Skin epidermis (tissue), 12 donors: ENCODE data around the gene CALM1.

ENCODE experiments used
- H3K27ac ChIP-seq, 21 experiments: fragments of 200-600 bp; sonication (generic) in 11 of 21; one replicate each; pipeline ENCODE4 v1.5.0; 2020; ENCODE audit warnings: mild to moderate bottlenecking in 3 of 21, inconsistent platforms in 2 of 21, moderate library complexity in 2 of 21
- H3K4me3 ChIP-seq, 7 experiments: fragments of 200-600 bp; sonication (generic) in 2 of 7; one replicate each; pipeline ENCODE4 v1.5.0; 2020; ENCODE audit warnings: inconsistent platforms in 2 of 7, mild to moderate bottlenecking in 2 of 7, moderate library complexity in 1 of 7

Gene CALM1

DNA sequence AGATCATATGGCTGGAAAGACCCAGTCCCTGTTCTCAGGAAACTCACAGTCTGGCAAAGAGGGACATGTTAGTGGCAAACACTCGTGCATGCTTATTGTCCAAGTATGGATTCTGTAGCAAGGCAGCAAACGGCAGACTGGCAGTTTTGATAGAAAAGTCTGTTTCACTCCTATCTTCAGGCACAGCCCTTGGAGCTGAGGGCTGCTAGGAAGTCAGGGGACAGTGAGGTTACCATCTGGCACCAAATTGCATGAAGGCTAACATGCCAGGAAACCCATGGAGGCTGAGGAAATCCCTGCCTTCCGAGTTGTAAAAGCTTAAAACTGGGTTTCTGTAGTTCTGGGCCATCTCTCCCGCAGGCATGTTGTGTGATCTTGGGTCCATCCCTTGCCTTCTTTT, 32.9 kb downstream of the CALM1 start:
- H3K4me3 ChIP-seq: no peak overlapping the region
- peak overlapping the region in 1 of 21 experiments; percentile 34 for H3K27ac ChIP-seq

- H3K27ac ChIP-seq: no peak overlapping the region
Observed at GRCh38 chr14:90434370-90435020, 37.7 kb downstream of the CALM1 start.

DNA sequence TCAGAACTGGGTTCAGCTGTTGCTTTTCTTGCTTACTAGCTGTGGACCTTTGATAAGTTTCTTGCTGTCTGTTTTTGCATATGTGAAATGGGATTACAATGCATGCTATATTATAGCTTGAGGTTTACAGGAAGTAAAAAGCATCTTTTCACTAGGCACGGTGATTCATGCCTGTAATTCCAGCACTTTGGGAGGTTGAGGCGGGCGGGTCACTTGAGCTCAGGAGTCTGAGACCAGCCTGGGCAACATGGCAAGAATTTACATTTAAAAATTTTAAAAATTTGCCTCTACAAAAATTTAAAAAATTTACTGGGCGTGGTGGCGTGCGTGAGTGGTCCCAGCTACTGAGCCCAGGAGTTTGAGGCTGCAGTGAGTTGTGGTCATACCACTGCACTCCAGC, 42.0 kb downstream of the CALM1 start:
- Histone ChIP-seq H3K27ac (no peak overlapping the region), H3K4me3 (no peak overlapping the region)

More at GRCh38 chr14:90434370-90435020, 37.7 kb downstream of the CALM1 start:
- H3K4me3 ChIP-seq: no peak overlapping the region

DNA sequence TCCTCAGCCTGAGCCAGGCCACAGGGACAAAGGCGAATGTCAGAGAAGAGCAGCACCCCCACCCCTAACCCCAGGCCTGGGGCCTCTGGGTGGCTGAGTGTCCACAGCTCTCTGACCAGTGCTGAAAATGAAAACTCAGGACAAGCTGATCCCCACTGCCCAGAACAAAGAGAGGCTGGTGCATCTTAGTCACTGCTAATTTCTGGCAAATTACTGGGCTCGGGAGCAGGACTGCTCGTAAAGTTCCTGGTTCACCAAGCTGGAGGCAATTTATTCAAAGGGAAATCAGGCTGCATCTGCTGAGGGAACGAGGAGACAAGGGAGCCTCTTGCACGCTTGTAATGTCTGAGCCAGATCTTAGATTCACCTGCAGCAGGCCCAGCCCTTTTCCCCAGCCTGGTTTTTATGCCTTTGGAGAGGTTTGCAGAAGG, 43.2 kb downstream of the CALM1 start:
- peak overlapping the region in 1 of 21 experiments; percentile 20 for H3K27ac ChIP-seq
- H3K4me3 ChIP-seq: no peak overlapping the region

DNA sequence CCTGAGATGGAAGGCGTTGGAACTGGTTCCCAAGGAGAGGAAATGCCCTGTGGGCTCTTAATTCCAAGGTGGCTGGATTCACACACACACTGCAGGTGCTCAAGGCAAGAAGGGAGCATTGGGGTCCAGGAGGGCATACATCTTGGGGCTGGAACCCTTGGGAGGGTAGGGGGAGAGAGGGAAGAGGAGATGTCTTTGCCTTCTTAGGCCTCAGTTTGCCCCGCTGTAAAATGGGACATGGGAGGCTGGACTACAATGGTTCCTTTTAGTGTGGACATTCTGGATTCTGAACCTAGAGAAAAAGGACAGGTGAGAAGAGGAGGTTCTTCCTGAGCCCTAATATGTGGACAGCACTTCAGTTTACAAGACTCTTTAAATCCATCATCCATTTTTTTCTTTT, 43.8 kb downstream of the CALM1 start:
- Histone ChIP-seq H3K27ac (no peak overlapping the region), H3K4me3 (no peak overlapping the region)

- no peak overlapping the region for H3K4me3 ChIP-seq
- peak overlapping the region in 1 of 21 experiments; percentile 77 for H3K27ac ChIP-seq
Observed at GRCh38 chr14:90442388-90442787, 45.6 kb downstream of the CALM1 start.

DNA sequence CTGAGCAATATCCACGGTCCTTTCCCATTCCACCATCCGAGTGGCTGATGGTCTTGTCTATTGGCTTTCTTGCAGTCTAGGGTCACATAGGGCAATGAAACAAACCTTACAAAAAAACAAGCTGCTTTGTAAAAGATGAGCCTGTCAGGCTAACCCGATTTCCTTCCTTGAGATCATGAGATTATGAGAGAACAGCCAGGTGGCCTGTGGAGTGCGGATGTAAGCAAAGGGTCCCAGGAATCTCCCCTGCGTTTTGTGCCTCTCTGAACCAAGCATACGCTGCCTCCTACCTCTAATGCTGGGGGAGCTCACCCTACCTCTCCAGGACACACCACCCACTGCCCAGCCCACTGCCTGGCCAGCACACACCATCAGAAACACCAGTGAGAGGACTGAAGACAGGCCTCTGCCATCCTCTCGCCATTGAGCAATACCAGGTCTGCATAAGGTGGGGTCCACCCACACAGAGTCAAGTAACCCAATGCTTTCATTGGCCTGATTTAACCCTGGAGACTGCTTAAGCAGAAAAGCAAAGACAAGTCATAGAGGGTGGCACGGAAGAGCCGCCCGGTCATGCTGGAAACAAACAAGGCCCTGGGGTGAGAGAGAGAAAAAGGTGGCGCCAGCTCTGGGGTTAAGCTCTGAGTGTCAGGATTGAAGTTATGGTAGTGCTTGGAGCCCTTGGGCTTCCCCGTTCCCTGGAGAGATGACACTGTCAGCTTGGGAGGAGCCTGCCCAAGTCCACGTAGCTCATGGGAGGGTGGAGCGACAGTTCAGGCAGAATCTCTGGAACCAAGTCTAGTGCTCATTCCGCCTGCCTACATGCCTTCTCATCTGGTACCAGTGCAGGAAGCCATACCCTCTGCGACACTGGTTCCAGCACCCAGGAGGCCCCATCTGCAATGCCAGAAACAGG, 46.6 kb downstream of the CALM1 start:
- H3K4me3 ChIP-seq: no peak overlapping the region
- H3K27ac ChIP-seq: peak overlapping the region in 19 of 21 experiments; percentile 18 to 80 (median 62)

- Histone ChIP-seq H3K4me3 (no peak overlapping the region), H3K27ac (peak overlapping the region in 17 of 21 experiments; percentile 29 to 80 (median 63))
Observed at GRCh38 chr14:90444077-90444696, 47.4 kb downstream of the CALM1 start.

- peak overlapping the region in 10 of 21 experiments; percentile 33 to 78 (median 54) for H3K27ac ChIP-seq
- H3K4me3 ChIP-seq: no peak overlapping the region
Observed at GRCh38 chr14:90445011-90445410, 48.2 kb downstream of the CALM1 start.

- Histone ChIP-seq H3K27ac (no peak overlapping the region), H3K4me3 (no peak overlapping the region)
Observed at GRCh38 chr14:90446405-90446804, 49.6 kb downstream of the CALM1 start.

DNA sequence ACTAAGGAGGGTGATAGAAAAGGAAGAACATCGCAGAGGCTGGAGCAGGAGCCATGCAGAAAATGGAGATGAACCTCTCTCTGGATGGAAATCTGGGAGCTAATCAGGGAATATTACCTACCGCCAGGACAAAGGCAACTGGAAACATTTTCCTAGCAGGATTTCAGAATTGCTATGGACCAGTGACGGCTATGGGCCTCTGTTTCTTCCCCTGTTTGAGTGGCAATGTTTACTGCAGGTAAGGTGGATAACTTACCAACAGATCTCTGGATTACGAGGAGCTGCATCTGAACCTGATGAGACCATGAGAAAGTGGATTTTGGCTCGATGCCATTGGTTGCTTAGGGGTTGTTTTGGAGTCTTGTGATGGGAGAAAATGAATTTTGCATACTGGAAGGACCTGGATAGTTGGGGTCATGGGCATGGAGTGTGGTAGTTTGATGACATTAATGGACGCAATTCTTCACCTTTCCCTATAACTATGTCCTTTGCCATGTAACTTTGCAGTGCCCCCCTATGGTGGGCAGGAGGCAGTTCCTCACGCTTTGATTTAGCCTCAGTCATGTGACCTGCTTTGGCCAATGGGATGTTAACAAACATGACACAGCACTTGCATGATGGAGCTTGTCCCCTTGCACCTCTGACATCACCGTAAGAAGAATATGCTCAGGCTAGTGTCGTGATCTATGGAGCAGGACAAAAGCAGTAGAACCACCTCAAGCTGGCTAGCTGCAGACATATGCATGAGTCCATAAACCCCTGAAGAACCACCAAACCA, 51.1 kb downstream of the CALM1 start:
- Histone ChIP-seq H3K27ac (no peak overlapping the region), H3K4me3 (no peak overlapping the region)

- no peak overlapping the region for H3K4me3 ChIP-seq
- H3K27ac ChIP-seq: no peak overlapping the region
Observed at GRCh38 chr14:90449411-90449810, 52.6 kb downstream of the CALM1 start.

DNA sequence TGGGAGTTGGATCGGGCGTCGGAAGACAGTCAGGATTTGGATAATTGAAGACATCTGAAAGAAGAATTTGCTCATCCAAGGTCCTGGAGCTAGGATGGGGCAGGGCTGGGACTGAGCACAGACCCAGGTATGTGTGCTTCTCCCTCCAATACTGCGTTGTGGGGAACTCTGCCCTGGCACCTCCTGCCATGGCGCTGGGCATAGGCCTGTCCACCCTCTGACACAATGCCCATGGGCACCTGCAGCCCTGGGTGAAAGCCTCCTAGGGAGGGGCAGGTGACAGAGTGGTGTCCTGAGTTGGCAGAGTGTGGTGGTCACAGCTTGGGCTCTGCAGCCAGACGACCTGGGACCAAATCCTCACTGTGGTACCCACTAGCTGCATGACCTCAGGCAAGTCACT, 53.3 kb downstream of the CALM1 start:
- H3K4me3 ChIP-seq: no peak overlapping the region
- no peak overlapping the region for H3K27ac ChIP-seq

DNA sequence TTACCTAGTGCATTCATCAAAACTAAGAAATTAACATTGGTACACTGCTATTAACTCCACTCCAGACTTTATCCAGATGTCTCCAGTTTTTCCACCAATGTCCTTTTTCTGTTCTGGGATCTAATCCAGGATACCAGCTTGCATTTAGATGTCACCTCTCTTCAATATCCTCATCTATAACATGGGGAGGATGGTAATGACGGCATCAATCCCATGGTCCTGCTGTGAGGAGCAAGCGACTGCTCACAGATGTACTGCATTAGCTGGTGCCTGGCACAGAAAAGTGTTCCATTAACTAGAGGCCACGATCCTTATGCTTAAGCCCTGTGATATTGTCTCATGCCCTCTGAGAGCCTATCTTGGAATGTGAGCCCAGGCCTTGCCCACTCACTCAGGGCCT, 53.8 kb downstream of the CALM1 start:
- no peak overlapping the region for H3K27ac ChIP-seq
- no peak overlapping the region for H3K4me3 ChIP-seq

DNA sequence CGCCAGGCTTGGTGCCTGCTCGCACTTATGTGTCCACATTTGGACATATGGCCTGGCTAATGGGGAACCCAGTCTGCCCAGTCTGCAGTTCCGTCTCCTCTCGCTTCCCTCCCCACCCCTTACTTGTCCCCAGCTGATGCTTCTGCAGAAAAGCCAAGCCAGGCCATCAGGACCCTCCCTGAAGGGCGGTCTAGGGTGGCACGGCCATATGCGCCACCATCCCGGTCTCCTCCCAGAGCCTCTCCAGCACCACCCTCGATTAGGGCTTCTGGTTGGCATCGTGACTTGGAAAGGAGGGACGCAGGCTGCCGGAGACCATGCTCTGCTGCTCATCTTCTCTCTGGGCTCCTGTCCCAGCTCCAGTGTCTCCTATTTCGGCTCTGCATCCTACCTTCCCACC, 54.6 kb downstream of the CALM1 start:
- H3K27ac ChIP-seq: no peak overlapping the region
- no peak overlapping the region for H3K4me3 ChIP-seq

GRCh38 chr14:90451961-90452360, 55.1 kb downstream of the CALM1 start:
- Histone ChIP-seq H3K4me3 (no peak overlapping the region), H3K27ac (no peak overlapping the region)

DNA sequence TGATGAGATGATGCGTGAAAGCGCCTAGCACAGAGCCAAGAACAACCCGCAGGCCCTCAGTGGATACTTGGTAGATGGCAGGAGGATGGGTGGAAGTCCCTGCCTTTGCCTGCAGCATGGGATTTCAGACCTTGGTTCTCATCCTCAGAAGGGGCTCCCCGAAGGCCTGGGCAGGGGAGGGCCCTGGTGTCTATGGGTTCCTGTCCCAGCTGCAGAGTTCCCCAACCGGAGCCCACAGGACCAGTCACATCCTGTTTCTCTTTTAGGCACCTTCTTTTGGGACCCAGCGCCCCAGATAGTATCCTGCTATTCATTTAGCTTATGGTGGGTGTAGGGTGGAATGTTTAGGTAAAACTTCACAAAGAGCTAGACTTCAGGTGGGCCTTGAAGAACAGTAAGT, 55.5 kb downstream of the CALM1 start:
- no peak overlapping the region for H3K4me3 ChIP-seq
- H3K27ac ChIP-seq: no peak overlapping the region

DNA sequence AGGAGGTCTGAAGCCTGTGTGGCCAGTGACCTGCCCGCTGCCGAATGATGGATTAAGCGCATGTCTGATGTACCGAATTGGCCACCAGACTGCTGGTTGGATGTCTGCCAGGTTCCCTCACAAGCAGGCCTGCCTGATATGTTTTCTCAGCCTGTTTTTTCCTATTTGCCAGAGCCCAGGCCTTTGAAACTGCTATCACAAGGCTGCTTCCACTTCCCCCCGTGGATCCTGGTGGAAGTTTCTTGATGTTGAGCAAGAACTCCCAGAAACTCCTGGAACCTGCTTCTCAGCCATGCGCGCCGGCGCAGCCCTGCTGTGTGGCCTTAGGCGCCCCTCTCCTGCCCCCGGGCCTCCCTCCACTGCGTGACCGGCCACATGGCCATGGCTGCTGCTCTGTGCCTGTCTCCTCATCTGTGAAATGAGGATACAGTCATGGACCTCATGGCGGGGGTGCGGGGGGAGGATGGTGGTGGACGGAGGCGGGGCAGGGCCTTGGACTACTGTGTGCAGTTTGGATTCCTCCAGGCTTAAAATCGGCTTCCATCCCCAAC, 56.6 kb downstream of the CALM1 start:
- H3K4me3 ChIP-seq: no peak overlapping the region
- H3K27ac ChIP-seq: no peak overlapping the region
